ENCODE measurements around the gene ERAL1. TPM values are rescaled to one million over a fixed set of nuclear protein-coding genes. Genes with fewer than 3 reads are reported as not detected.

Gene ERAL1
- total and polyA plus RNA-seq, 2 experiments from 2014 or later = 77.1 to 121 TPM

GRCh38 chr17:28873839-28874238, 19.0 kb downstream of the ERAL1 start:
- Histone ChIP-seq H3K36me3 (ENCODE audit: insufficient read depth) (no peaks in the 10 kb centered on the region), H4K20me1 (replicated peaks; ENCODE audit: insufficient read depth) (no peaks in the 10 kb centered on the region), H3F3A (replicated peaks; ENCODE audit: low read depth) (no peaks in the 10 kb centered on the region), H3K27me3 (ENCODE audit: insufficient read depth) (no peaks in the 10 kb centered on the region), H3K27ac (ENCODE audit: low read depth) (no peak overlapping the region), H3K4me2 (no peak overlapping the region), H3K79me2 (replicated peaks; ENCODE audit: insufficient read depth) (no peaks in the 10 kb centered on the region), H3K9me2 (ENCODE audit: insufficient read depth) (no peaks in the 10 kb centered on the region), H3K4me1 (ENCODE audit: insufficient read depth) (no peaks in the 10 kb centered on the region), H3K4me3 (no peak overlapping the region), H2AFZ (no peak overlapping the region)
- Mint-ChIP-seq H3K9me3 (peaks cover 11% of the 10 kb centered on the region; the same call in 2 of the 3 replicates), H3K36me3 (ENCODE audit: low read depth) (peaks cover 14% of the 10 kb centered on the region), H3K4me3 (no peak overlapping the region; the same call in 2 of the 3 replicates), H3K4me1 (peaks cover under 1% of the 10 kb centered on the region; the same call in 2 of the 3 replicates), H3K27me3 (ENCODE audit: insufficient read depth, low read depth, poor library complexity) (peaks cover 10% of the 10 kb centered on the region), H3K27ac (no peak overlapping the region)
- no peak for DNase-seq (ENCODE audit: low spot score)
- ATAC-seq = no peak
- TF ChIP-seq CREB1 (CRISPR knock-in tag; IDR thresholded peaks at IDR 0.05; ENCODE audit: low read depth) = no peak
- TF ChIP-seq POLR2AphosphoS5 (IDR thresholded peaks at IDR 0.05; ENCODE audit: low read depth) = no peak
- no peak for TF ChIP-seq NANOG (IDR thresholded peaks at IDR 0.05; ENCODE audit: borderline replicate concordance)
- TF ChIP-seq ETS1 (IDR thresholded peaks at IDR 0.05) = no peak
- no peak for TF ChIP-seq ZNF114 (CRISPR knock-in tag; IDR thresholded peaks at IDR 0.05)
- TF ChIP-seq EZH2phosphoT487 (IDR thresholded peaks at IDR 0.05; ENCODE audit: unreplicated experiment) = no peak
- TF ChIP-seq ZNF462 (CRISPR knock-in tag; IDR thresholded peaks at IDR 0.05) = no peak
- no peak for TF ChIP-seq CTCF (conservative IDR thresholded peaks at IDR 0.05; ENCODE audit: low read depth in 2 of 2)
- no peak for TF ChIP-seq REST (IDR thresholded peaks at IDR 0.05; ENCODE audit: unreplicated experiment)
- TF ChIP-seq JUNB (IDR thresholded peaks at IDR 0.05; ENCODE audit: unreplicated experiment) = no peak
- TF ChIP-seq ZNF331 (CRISPR knock-in tag; IDR thresholded peaks at IDR 0.05; ENCODE audit: low read depth) = no peak
- no peak for TF ChIP-seq EZH2 (IDR thresholded peaks at IDR 0.05; ENCODE audit: low read depth, unreplicated experiment)
- no peak for TF ChIP-seq STAT1 (IDR thresholded peaks at IDR 0.05; ENCODE audit: unreplicated experiment)

Data from GM23338 (cell line).